Bronchial epithelial cell (primary cell): Measurements from ENCODE around the gene CIP2A. TPM values are rescaled to one million over a fixed set of nuclear protein-coding genes. Genes with fewer than 3 reads are reported as not detected.

Experiments used
- DNase-seq: peaks from one replicate; pipeline ENCODE4 v3.0.0-alpha.2; 2010; ENCODE audit warnings: low read depth
- FAIRE-seq: peaks from 2 replicates; lab custom pipeline; 2011; peaks lifted over from hg19 to GRCh38; lab: Jason Lieb, UNC
- H3K27me3 ChIP-seq: 2 replicates; pipeline ENCODE4 v1.5.1; 2011; ENCODE audit warnings: low read length; ENCODE audit not compliant: control insufficient read depth, insufficient read depth
- H3K36me3 ChIP-seq: 2 replicates; pipeline ENCODE4 v1.5.1; 2011; ENCODE audit warnings: low read length; ENCODE audit not compliant: control insufficient read depth, insufficient read depth
- H3K4me3 ChIP-seq: 2 replicates; pipeline ENCODE4 v1.5.1; 2011; ENCODE audit warnings: mild to moderate bottlenecking, low read depth, low read length, control low read depth
- total RNA-seq: library from RNA; depleted of rRNA; stranded (reverse); fragments of >200 nt; gene quantifications from 2 replicates; pipeline ENCODE4 v1.2.1, GENCODE V29; 2014
- TF ChIP-seq, protein P1 (sequence below): IDR thresholded peaks from 2 replicates; pipeline ENCODE4 v1.5.1; 2011; ENCODE audit warnings: mild to moderate bottlenecking, moderate library complexity, low read length, control low read depth, inconsistent platforms; ENCODE audit not compliant: insufficient read depth, severe bottlenecking

Gene CIP2A
- total RNA-seq, 1 donor from 2014 or later = 0.79 TPM

DNA sequence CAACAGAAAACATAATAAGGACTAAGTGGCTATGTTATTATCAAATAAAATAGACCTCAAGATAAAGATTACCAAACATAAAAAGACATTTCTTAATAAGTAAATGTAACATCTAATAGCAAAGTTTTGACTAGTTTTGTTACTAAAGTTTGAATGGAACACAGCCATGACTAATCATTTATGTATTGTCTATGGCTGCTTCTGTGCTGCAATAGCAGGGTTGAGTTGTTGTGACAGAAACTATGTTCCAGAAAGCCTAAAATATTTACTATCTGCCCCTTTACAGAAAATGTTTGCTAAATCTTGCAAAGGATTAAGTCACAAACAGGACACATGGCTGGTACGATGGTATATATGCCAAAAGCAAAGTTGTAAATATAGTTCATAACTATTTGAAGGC, 40.9 kb downstream of the CIP2A start:
- TF ChIP-seq, protein P1, sequence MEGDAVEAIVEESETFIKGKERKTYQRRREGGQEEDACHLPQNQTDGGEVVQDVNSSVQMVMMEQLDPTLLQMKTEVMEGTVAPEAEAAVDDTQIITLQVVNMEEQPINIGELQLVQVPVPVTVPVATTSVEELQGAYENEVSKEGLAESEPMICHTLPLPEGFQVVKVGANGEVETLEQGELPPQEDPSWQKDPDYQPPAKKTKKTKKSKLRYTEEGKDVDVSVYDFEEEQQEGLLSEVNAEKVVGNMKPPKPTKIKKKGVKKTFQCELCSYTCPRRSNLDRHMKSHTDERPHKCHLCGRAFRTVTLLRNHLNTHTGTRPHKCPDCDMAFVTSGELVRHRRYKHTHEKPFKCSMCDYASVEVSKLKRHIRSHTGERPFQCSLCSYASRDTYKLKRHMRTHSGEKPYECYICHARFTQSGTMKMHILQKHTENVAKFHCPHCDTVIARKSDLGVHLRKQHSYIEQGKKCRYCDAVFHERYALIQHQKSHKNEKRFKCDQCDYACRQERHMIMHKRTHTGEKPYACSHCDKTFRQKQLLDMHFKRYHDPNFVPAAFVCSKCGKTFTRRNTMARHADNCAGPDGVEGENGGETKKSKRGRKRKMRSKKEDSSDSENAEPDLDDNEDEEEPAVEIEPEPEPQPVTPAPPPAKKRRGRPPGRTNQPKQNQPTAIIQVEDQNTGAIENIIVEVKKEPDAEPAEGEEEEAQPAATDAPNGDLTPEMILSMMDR = no peak
- FAIRE-seq = no peak

DNA sequence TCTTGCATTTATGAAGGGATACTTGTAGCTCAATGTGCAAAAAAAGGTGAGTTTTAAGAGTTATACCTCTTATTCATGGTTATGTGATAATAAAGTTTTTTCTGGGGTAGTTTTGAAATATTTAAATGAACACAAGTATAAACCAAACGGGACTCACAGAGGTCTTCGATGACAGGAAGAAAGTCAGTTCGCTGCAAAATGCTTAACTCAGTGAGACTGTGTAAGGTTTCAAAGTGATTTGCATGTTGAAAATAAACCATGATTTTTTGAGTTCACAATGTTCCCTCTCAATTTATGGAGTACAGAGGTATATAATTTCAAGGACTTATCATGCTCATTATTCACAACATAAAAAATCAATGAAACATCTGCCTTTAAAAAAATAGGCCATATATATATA, 42.5 kb downstream of the CIP2A start:
- no peak overlapping the region for H3K4me3 ChIP-seq

More for the DNA sequence above, 40.9 kb downstream of the CIP2A start:
- Histone ChIP-seq H3K36me3 (peaks cover 1% of the 10 kb centered on the region), H3K4me3 (no peak overlapping the region), H3K27me3 (no peaks in the 10 kb centered on the region)
- peak; percentile 35 for DNase-seq

DNA sequence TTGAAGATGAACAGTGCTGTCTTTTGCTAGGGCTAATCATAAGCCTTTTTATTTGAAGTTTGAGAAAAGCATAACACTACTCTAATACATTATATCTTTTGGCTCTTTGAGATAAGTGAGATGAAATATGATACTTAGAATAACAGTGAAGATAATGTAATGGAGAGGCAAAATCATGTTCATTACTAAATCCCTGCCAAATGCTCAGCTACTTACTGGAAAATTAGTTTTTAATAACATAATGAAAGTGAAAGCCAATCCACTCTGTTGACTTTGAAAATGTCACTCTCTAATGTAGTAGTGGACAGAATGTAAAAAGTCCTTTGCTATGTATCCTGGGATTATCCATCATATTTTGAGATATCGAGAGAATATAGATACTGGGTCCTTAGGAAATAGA, 43.0 kb downstream of the CIP2A start:
- Histone ChIP-seq H3K36me3 (peaks cover 1% of the 10 kb centered on the region), H3K4me3 (no peak overlapping the region), H3K27me3 (no peaks in the 10 kb centered on the region)
- no peak for DNase-seq
- no peak for FAIRE-seq
- TF ChIP-seq, protein P1 = no peak

More for the DNA sequence above, 42.5 kb downstream of the CIP2A start:
- Histone ChIP-seq H3K27me3 (no peaks in the 10 kb centered on the region), H3K36me3 (peaks cover 1% of the 10 kb centered on the region)
- FAIRE-seq = no peak
- DNase-seq = no peak
- TF ChIP-seq, protein P1 = no peak

DNA sequence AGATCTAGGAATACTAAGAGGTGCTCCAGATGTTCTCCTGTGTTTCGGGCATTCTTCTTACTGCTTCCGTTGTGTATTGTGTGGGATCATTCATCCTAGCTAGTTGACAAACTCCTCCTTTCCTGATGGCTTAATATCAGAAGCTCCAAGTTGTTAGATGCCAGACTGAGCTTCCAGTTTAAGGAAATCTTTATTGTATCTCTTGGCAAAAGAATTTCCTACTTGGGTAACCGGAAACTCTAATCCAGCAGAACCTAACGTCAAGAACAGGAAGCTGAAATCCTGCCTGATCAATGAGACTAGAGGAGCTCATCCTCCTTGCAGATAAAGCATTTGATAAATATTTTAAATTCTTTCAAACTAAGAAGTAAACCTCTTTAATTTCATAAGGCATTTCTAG, 51.2 kb downstream of the CIP2A start:
- DNase-seq = no peak
- no peaks in the 10 kb centered on the region for H3K36me3 ChIP-seq
- no peaks in the 10 kb centered on the region for H3K27me3 ChIP-seq
- TF ChIP-seq, protein P1 = no peak
- no peak overlapping the region for H3K4me3 ChIP-seq
- FAIRE-seq = no peak

DNA sequence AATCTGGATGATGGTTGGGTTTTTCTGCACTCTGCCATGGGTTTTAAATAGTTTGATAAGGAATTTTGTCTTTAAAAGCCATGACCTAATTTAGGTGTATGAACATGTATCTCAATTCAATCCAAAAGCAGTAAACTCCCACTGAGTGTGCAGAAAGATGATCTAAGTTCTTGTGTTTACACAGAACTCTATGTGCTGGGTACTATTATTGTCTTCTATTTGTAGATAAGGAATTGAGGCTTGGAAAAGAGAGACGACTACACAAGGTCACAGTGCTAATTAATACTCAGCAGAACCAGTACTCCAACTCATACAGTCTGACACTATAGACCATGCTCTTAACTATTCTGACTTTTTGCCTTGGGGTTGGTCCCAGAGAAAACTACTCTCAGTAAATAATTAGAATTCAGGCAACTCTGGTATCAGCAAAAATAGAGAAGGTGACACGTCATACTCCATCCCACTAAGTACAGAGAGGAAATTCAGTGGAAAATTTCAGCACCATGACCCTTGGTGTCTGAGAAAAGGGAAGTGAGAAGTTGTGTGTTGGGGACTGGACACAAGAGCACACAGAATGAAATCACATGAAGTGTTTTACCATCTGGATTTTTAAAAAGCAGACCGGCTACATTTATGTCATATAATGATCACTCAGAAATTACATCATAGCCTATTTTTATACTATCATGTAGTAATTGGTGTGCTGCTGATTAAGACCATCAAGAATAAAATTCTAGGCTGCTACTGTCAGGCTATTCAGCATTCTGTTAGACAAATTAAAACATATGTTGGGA, 60.6 kb downstream of the CIP2A start:
- Histone ChIP-seq H3K4me3 (no peak overlapping the region), H3K36me3 (no peaks in the 10 kb centered on the region), H3K27me3 (no peaks in the 10 kb centered on the region)
- TF ChIP-seq, protein P1 = no peak
- DNase-seq (no peak), FAIRE-seq (no peak)
